ENCODE data around the gene ADAMTS3. TPM values are rescaled to one million over a fixed set of nuclear protein-coding genes. Genes with fewer than 3 reads are reported as not detected.

ADAMTS3 gene
- total RNA-seq, 2 experiments from 2014 or later = not detected

- Mint-ChIP-seq H3K4me1 (peaks cover 7% of the 10 kb centered on the region), H3K9me3 (ENCODE audit: low read depth) (no peaks in the 10 kb centered on the region), H3K27ac (no peak overlapping the region), H3K36me3 (ENCODE audit: low read depth) (no peaks in the 10 kb centered on the region), H3K4me3 (no peak overlapping the region), H3K27me3 (peaks cover 10% of the 10 kb centered on the region)
- DNase-seq = no peak
- ChIA-PET CTCF (interaction anchor here (0.6 to 1.7 kb wide), 2 partner anchors 20 to 34 kb away, joined by 3 to 8 read pairs; no protein-coding TSS in a partner anchor), POLR2A (no interaction called here)
- intact Hi-C loops (cut with DNase I, micrococcal nuclease) = loop anchor here in 1 of 2 experiments (10.0 kb wide), 1 partner anchor 1332 kb away; no protein-coding TSS in a partner anchor
- ATAC-seq = no peak
Observed at GRCh38 chr4:72323227-72323626, 245.8 kb downstream of the ADAMTS3 start.

GRCh38 chr4:72320223-72320948 lies 248.6 kb downstream of the ADAMTS3 start:
- CTCF ChIA-PET = no interaction called here
- no peaks in the 10 kb centered on the region for H3K9me3 Mint-ChIP-seq (ENCODE audit: low read depth)
- intact Hi-C loops (cut with DNase I, micrococcal nuclease) = loop anchor here in 1 of 2 experiments (10.0 kb wide), 1 partner anchor 1334 kb away; no protein-coding TSS in a partner anchor
- no peak overlapping the region for H3K4me3 Mint-ChIP-seq
- peaks cover 10% of the 10 kb centered on the region for H3K27me3 Mint-ChIP-seq
- POLR2A ChIA-PET = no interaction called here
- H3K36me3 Mint-ChIP-seq (ENCODE audit: low read depth) = no peaks in the 10 kb centered on the region
- H3K27ac Mint-ChIP-seq = no peak overlapping the region
- peaks cover 7% of the 10 kb centered on the region for H3K4me1 Mint-ChIP-seq
- ATAC-seq (no peak), DNase-seq (no peak)

- ChIA-PET POLR2A (no interaction called here), CTCF (interaction anchor here (0.8 kb wide), 1 partner anchor 17 kb away, joined by 3 read pairs; no protein-coding TSS in a partner anchor)
- H3K27ac Mint-ChIP-seq = no peak overlapping the region
- intact Hi-C loops (cut with DNase I, micrococcal nuclease) = loop anchor here in 1 of 2 experiments (10.0 kb wide), 1 partner anchor 1335 kb away; no protein-coding TSS in a partner anchor
- H3K9me3 Mint-ChIP-seq (ENCODE audit: low read depth) = no peaks in the 10 kb centered on the region
- peak; percentile 82 for ATAC-seq
- peaks cover 7% of the 10 kb centered on the region for H3K4me1 Mint-ChIP-seq
- peaks cover 10% of the 10 kb centered on the region for H3K27me3 Mint-ChIP-seq
- no peaks in the 10 kb centered on the region for H3K36me3 Mint-ChIP-seq (ENCODE audit: low read depth)
- DNase-seq = peak; percentile 7
- H3K4me3 Mint-ChIP-seq = no peak overlapping the region
Observed at GRCh38 chr4:72319601-72320021, 249.4 kb downstream of the ADAMTS3 start.

GRCh38 chr4:72318421-72319170 lies 250.4 kb downstream of the ADAMTS3 start:
- Mint-ChIP-seq H3K4me3 (no peak overlapping the region), H3K9me3 (ENCODE audit: low read depth) (no peaks in the 10 kb centered on the region), H3K27ac (no peak overlapping the region), H3K36me3 (ENCODE audit: low read depth) (no peaks in the 10 kb centered on the region), H3K27me3 (peaks cover 8% of the 10 kb centered on the region), H3K4me1 (peaks cover 7% of the 10 kb centered on the region)
- POLR2A ChIA-PET = no interaction called here
- CTCF ChIA-PET = interaction anchor here (0.6 to 1.4 kb wide), 3 partner anchors 8 to 698 kb away, joined by 3 to 7 read pairs (median 4); no protein-coding TSS in a partner anchor
- DNase-seq (no peak), ATAC-seq (no peak)
- intact Hi-C loops (cut with DNase I, micrococcal nuclease) = no loop called here

GRCh38 chr4:72314869-72315268 lies 254.2 kb downstream of the ADAMTS3 start:
- Mint-ChIP-seq H3K4me3 (no peak overlapping the region), H3K36me3 (ENCODE audit: low read depth) (no peaks in the 10 kb centered on the region), H3K9me3 (ENCODE audit: low read depth) (no peaks in the 10 kb centered on the region), H3K4me1 (peaks cover 7% of the 10 kb centered on the region), H3K27ac (no peak overlapping the region), H3K27me3 (no peaks in the 10 kb centered on the region)
- ChIA-PET POLR2A (no interaction called here), CTCF (interaction anchor here (1.8 kb wide), 1 partner anchor 12 kb away, joined by 5 read pairs; no protein-coding TSS in a partner anchor)
- DNase-seq (no peak), ATAC-seq (no peak)
- intact Hi-C loops (cut with DNase I, micrococcal nuclease) = no loop called here

GRCh38 chr4:72313121-72313520 lies 255.9 kb downstream of the ADAMTS3 start:
- ChIA-PET CTCF (interaction anchor here (0.9 to 1.8 kb wide), 3 partner anchors 10 to 26 kb away, joined by 3 to 6 read pairs (median 5); no protein-coding TSS in a partner anchor), POLR2A (no interaction called here)
- Mint-ChIP-seq H3K4me3 (no peak overlapping the region), H3K4me1 (no peaks in the 10 kb centered on the region), H3K9me3 (ENCODE audit: low read depth) (no peaks in the 10 kb centered on the region), H3K27ac (no peak overlapping the region), H3K27me3 (peaks cover 2% of the 10 kb centered on the region), H3K36me3 (ENCODE audit: low read depth) (no peaks in the 10 kb centered on the region)
- intact Hi-C loops (cut with DNase I, micrococcal nuclease) = no loop called here
- ATAC-seq (no peak), DNase-seq (no peak)

GRCh38 chr4:72312032-72312650 lies 256.9 kb downstream of the ADAMTS3 start:
- ChIA-PET POLR2A (no interaction called here), CTCF (interaction anchor here (0.6 to 1.4 kb wide), 4 partner anchors 9 to 1543 kb away, joined by 3 to 6 read pairs (median 4); no protein-coding TSS in a partner anchor)
- Mint-ChIP-seq H3K27me3 (peaks cover 2% of the 10 kb centered on the region), H3K27ac (no peak overlapping the region), H3K9me3 (ENCODE audit: low read depth) (no peaks in the 10 kb centered on the region), H3K4me3 (no peak overlapping the region), H3K4me1 (no peaks in the 10 kb centered on the region), H3K36me3 (ENCODE audit: low read depth) (no peaks in the 10 kb centered on the region)
- intact Hi-C loops (cut with DNase I, micrococcal nuclease) = no loop called here
- DNase-seq (no peak), ATAC-seq (no peak)

GRCh38 chr4:72311291-72311690 lies 257.7 kb downstream of the ADAMTS3 start:
- H3K4me3 Mint-ChIP-seq = no peak overlapping the region
- DNase-seq (no peak), ATAC-seq (no peak)
- no peaks in the 10 kb centered on the region for H3K9me3 Mint-ChIP-seq (ENCODE audit: low read depth)
- peaks cover 2% of the 10 kb centered on the region for H3K27me3 Mint-ChIP-seq
- POLR2A ChIA-PET = no interaction called here
- CTCF ChIA-PET = no interaction called here
- H3K4me1 Mint-ChIP-seq = no peaks in the 10 kb centered on the region
- no peaks in the 10 kb centered on the region for H3K36me3 Mint-ChIP-seq (ENCODE audit: low read depth)
- no peak overlapping the region for H3K27ac Mint-ChIP-seq
- intact Hi-C loops (cut with DNase I, micrococcal nuclease) = no loop called here

GRCh38 chr4:72305620-72306019 lies 263.4 kb downstream of the ADAMTS3 start:
- Mint-ChIP-seq H3K27ac (no peak overlapping the region), H3K4me3 (no peak overlapping the region), H3K27me3 (peaks cover 2% of the 10 kb centered on the region), H3K36me3 (ENCODE audit: low read depth) (no peaks in the 10 kb centered on the region), H3K4me1 (no peaks in the 10 kb centered on the region), H3K9me3 (ENCODE audit: low read depth) (no peaks in the 10 kb centered on the region)
- ChIA-PET POLR2A (no interaction called here), CTCF (interaction anchor here (0.9 to 1.5 kb wide), 5 partner anchors 8 to 1702 kb away, joined by 3 to 4 read pairs (median 3); no protein-coding TSS in a partner anchor)
- DNase-seq (no peak), ATAC-seq (no peak)
- intact Hi-C loops (cut with DNase I, micrococcal nuclease) = no loop called here

GRCh38 chr4:72305080-72305479 lies 263.9 kb downstream of the ADAMTS3 start:
- intact Hi-C loops (cut with DNase I, micrococcal nuclease) = no loop called here
- ATAC-seq (no peak), DNase-seq (no peak)
- Mint-ChIP-seq H3K4me1 (no peaks in the 10 kb centered on the region), H3K9me3 (ENCODE audit: low read depth) (no peaks in the 10 kb centered on the region), H3K36me3 (ENCODE audit: low read depth) (no peaks in the 10 kb centered on the region), H3K4me3 (no peak overlapping the region), H3K27me3 (peaks cover 2% of the 10 kb centered on the region), H3K27ac (no peak overlapping the region)
- ChIA-PET POLR2A (no interaction called here), CTCF (interaction anchor here (0.9 to 2.8 kb wide), 8 partner anchors 9 to 1702 kb away, joined by 3 to 8 read pairs (median 4); no protein-coding TSS in a partner anchor)
